ENCODE data around the gene SERPING1.
"Not testable (repeated sequence)": the region's sequence is repeated elsewhere in the genome, so short reads cannot be mapped to it uniquely, and the experiment has no call there.

The SERPING1 gene

DNA sequence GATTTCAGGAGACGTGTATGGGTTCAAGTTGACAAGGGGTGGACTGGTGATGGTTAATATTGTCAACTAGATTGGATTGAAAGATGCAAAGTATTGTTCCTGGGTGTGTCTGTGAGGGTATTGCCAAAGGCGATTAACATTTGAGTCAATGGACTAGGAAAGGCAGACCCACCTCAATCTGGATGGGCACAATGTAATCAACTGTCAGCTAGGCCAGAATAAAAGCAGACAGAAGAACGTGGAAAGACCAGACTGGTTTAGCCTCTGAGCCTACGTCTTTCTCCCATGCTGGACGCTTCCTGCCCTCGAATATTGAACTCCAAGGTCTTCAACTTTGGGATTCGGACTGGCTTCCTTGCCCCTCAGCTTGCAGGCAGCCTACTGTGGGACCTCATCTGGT is 53.9 kb downstream of the SERPING1 start:
- no peak for DNase-seq (ENCODE audit: low read depth)
- TF ChIP-seq, protein P1, sequence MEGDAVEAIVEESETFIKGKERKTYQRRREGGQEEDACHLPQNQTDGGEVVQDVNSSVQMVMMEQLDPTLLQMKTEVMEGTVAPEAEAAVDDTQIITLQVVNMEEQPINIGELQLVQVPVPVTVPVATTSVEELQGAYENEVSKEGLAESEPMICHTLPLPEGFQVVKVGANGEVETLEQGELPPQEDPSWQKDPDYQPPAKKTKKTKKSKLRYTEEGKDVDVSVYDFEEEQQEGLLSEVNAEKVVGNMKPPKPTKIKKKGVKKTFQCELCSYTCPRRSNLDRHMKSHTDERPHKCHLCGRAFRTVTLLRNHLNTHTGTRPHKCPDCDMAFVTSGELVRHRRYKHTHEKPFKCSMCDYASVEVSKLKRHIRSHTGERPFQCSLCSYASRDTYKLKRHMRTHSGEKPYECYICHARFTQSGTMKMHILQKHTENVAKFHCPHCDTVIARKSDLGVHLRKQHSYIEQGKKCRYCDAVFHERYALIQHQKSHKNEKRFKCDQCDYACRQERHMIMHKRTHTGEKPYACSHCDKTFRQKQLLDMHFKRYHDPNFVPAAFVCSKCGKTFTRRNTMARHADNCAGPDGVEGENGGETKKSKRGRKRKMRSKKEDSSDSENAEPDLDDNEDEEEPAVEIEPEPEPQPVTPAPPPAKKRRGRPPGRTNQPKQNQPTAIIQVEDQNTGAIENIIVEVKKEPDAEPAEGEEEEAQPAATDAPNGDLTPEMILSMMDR (IDR thresholded peaks at IDR 0.05; ENCODE audit: low read length, missing control alignments): no peak
- no peak overlapping the region for H3K4me3 ChIP-seq (replicated peaks; ENCODE audit: low read depth, low read length)

DNA sequence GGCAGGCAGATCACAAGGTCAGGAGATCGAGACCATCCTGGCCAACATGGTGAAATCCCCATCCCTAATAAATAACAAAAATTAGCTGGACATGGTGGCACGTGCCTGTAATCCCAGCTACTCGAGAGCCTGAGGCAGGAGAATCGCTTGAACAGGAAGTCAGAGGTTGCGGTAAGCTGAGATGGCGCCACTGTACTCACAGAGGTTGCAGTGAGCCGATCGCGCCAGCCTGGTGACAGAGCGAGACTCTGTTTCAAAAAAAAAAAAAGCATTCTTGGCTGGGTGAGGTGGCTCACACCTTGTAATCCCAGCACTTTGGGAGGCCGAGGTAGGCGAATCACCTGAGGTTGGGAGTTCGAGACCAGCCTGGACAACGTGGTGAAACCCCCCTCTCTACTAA is 54.7 kb downstream of the SERPING1 start:
- H3K4me3 ChIP-seq (replicated peaks; ENCODE audit: low read depth, low read length); DNase-seq (ENCODE audit: low read depth): not testable (repeated sequence)

DNA sequence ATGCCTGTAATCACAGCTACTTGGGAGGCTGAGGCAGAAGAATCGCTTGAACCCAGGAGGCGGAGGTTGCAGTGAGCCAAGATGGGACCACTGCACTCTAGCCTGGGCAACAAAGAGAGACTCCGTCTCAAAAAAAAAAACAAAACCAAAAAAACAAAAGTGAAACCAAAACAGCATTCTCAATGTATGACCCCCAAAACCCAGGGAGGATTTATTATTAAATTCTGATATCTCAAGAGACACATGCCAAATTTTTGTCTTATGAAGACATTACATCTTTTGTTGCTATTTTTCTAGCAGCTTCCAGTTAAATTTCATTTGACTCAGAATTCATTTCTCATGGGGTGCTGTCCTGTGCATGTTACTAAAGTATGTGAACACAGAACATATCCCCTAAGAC is 55.2 kb downstream of the SERPING1 start:
- no peak overlapping the region for H3K4me3 ChIP-seq (replicated peaks; ENCODE audit: low read depth, low read length)
- DNase-seq (ENCODE audit: low read depth): no peak
- TF ChIP-seq, protein P1 (IDR thresholded peaks at IDR 0.05; ENCODE audit: low read length, missing control alignments): no peak

DNA sequence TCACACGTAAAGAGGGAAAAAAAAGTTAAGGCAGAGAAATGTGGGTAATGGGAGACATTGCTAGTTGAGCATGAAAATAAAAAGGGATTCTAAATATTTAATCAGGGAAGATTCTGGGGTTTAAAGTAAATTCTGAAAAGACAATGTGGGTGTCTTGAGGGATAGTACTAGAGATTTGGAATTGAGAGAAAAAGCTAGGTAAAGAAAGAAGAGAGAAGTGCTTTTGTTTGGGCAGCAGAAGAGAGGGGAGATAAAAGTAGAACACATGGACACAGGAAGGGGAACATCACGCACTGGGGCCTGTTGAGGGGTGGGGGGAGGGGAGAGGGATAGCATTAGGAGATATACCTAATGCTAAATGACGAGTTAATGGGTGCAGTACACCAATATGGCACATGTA is 55.7 kb downstream of the SERPING1 start:
- TF ChIP-seq, protein P1 (IDR thresholded peaks at IDR 0.05; ENCODE audit: low read length, missing control alignments): no peak
- DNase-seq (ENCODE audit: low read depth): no peak
- H3K4me3 ChIP-seq (replicated peaks; ENCODE audit: low read depth, low read length): no peak overlapping the region

DNA sequence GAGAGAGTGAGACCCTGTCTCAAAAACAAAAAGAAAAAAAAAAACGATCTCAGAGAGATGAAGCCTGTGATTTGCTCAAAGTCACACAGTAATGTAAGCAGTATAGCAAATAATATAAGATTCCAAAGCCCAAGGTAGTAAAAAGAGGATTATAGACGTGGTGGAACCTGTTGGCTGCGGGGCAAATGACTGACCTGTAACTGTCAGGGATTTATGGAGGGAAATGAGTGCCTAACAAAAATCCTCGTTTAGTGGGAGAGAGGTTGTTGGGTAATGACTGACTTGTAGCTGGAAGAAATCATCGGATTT is 59.4 kb downstream of the SERPING1 start:
- TF ChIP-seq, protein P1 (IDR thresholded peaks at IDR 0.05; ENCODE audit: low read length, missing control alignments): no peak
- DNase-seq (ENCODE audit: low read depth): no peak
- H3K4me3 ChIP-seq (replicated peaks; ENCODE audit: low read depth, low read length): peak overlapping the region; percentile 66

DNA sequence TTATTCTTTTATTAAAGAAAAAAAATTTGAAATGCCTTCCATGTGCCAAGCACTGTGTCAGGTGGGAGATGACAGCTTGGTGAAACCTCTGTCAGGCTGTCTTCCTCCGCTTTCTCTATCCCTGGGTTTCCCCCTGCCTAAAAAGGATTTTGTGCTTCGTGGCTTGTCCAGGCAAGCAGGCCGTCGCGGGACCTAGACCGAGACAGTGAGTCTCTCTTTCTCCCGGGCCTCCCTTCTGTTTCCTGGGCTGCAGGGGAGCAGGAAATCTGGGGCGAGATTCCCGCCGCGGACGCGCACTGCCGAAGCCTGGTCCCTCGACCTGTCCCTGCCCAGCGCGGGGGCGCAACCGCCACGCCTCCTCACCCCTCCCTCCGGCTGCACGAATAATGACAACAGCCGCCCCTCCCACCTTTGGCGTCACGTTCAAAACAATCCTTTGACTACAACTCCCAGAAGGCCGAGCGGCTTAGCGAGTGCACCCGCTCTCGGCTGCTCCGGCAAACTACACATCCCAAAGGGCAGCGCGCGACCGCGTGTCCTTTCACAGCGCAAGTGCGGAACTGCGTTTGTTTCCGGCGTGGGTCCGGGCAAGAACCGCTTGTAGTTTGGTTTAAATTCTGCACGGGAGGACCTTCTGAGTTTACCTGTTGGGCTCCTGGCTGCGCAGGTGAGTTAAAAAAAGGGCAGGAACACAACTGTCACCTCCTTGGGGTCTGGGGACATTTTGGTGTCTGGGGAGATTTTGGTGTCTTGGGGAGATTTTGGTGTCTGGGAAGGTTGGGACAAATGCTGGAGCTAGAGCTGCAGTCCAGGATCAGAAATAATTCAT is 59.9 kb downstream of the SERPING1 start, which contains the start of gene CLP1:
Gene CLP1 (plus strand): TSS at position 569 of the 829 bp plus-strand sequence. CDS start 1,715 bp downstream, outside the sequence.
- TF ChIP-seq, protein P1 (IDR thresholded peaks at IDR 0.05; ENCODE audit: low read length, missing control alignments): no peak
- peak within 1 kb of the TSS; percentile 66 for H3K4me3 ChIP-seq (replicated peaks; ENCODE audit: low read depth, low read length)
- DNase-seq (ENCODE audit: low read depth): peak; percentile 99

DNA sequence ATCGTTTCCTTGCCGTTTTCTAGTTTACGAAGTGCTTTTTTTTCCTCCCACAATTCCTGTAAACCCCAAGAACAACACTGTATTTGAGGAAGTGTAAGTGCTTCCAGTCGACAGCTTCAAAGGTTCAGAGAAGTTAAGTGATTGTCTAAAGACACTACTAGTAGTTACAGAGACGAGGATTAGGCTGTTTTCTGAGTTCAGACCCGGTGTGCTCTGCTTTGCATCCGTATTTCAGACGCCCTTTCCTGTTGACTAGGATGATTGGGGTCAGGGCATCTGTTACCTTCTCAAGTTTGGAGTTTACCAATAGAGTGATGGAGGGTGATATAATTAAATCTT is 60.5 kb downstream of the SERPING1 start:
- H3K4me3 ChIP-seq (replicated peaks; ENCODE audit: low read depth, low read length): peak overlapping the region; percentile 66
- TF ChIP-seq, protein P1 (IDR thresholded peaks at IDR 0.05; ENCODE audit: low read length, missing control alignments): no peak
- DNase-seq (ENCODE audit: low read depth): no peak
